HG02610 (cell line): ENCODE measurements around the gene PRRT2.
"Not testable (repeated sequence)": the region's sequence is repeated elsewhere in the genome, so short reads cannot be mapped to it uniquely, and the experiment has no call there.

ENCODE experiments used
- ATAC-seq: cut with Tn5 transposase; IDR thresholded peaks from one replicate; pipeline ENCODE4 v1.9.1; 2021; ENCODE audit warnings: mild to moderate bottlenecking, moderate library complexity; ENCODE audit not compliant: unreplicated experiment

The PRRT2 gene

DNA sequence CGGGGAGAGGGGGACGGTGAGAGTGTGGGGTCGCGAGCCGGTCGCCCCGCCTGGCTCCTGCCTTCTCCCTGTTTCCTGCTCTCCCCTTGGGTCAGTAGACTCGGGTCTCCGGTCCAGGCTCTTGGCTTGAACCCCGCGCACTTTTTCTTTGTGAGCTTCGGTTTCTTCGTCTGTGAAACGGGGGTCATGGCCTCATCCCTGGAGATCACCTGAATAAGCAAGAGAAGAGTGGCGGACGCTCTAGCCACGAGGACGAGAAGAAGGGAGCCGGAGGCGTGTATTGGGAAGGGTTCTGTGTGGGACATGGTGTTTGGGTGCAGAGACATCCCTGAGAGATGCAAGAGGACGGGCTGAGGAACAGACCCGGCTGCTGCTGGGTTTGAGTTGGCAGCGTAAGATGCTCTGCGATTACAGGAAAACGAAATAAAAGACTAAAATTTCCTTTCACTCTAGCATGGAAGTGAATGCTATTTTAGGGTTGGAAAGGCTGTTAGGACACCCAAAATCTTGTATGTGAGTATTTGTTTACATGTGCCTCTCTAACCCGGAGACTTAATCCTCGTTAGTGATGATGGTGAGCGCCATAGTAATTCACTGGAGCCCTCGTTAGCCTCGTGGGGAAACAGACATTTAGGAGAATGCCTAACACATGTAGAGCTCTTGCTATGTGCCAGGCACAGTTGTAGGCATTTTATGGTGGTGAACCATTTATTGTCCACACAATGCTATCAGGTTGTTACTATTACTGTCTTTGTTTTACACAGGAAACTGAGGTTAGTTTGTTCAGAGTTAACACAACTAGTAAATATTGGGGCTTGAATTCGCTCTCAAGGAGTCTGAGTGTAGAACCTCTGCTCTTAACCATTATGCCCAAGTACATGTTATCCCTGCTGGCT, 20.8 kb upstream of the PRRT2 start:
- ATAC-seq, result no peak

GRCh38 chr16:29791845-29792807, 19.9 kb upstream of the PRRT2 start:
- ATAC-seq, result no peak

DNA sequence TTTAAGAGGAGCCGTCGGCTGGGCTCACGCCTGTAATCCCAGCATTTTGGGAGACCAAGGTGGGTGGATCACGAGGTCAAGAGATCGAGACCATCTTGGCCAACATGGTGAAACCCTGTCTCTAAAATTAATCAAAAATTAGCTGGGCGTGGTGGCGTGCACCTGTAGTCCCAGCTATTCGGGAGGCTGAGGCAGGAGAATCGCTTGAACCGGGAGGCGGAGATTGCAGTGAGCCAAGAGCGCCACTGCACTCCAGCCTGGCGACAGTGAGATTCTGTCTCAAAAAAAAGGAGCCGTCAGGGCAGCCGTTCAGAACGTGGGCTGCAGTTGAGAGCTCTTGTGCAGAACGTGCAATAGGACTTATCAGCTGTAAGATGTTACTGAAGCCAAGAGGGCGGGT, 18.8 kb upstream of the PRRT2 start:
- ATAC-seq, result not testable (repeated sequence)

DNA sequence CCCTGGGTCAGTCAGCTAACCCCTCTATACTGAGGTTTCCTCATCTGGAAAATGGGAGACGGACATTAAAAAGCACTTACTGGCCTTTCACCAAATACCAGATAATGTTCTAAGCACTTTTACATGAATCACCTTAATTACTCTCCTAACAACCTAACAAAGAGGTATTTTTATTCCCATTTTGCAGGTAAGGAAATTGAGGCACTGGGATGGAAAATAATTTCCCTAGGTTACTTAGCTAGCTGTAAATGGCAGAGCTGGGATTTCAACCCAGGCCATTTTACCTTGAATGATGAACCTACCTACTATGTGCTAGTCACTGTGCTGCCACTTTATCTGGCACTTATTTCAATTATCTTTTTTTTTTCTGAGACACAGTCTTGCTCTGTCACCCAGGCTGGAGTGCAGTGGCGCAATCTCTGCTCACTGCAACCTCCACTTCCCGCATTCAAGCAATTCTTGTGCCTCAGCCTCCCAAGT, 17.7 kb upstream of the PRRT2 start:
- ATAC-seq, result no peak

DNA sequence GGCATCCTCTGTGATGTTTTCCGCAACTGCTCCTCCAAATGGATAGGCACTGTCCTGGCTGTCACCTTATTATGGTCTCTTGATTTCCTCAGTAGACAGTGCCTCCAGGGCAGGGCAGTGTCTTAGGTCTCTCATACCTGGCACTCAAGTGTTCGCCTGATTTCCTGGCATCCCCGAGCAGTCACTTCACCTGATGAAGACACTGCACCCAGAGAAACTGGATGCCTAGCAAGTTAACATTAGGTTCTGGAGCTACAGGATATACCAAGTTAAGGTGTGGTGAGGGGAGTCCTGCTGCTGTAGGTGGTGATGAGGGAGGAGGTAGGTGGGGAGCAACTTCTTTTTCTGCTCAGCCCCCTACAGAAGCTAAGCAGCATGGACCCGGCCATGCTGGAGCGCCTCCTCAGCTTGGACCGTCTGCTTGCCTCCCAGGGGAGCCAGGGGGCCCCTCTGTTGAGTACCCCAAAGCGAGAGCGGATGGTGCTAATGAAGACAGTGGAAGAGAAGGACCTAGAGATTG, 9.5 kb upstream of the PRRT2 start:
- no peak for ATAC-seq

DNA sequence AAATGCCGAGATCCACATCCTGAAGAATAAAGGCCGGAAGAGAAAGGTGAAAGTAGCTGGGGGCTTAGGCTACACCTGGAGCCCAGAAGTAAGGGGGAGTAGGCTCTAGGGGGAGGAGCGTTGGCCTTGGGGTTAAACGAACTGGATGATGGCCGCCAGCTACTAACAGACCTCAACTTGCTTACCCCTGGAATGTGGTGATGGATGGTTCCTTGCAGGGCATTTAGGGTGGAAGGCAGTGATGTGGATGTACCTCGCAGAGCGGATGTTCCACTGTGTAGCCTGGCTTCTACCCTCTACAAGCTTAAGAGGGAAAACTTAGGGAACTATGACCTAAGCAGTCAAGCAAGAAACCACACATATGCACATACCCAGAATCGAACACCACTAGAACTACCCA, 8.0 kb upstream of the PRRT2 start:
- ATAC-seq, result no peak

GRCh38 chr16:29804455-29805231, 7.3 kb upstream of the PRRT2 start:
- ATAC-seq, result no peak

GRCh38 chr16:29805232-29806098, 6.5 kb upstream of the PRRT2 start:
- peak; percentile 38 for ATAC-seq

GRCh38 chr16:29806099-29806579, 5.9 kb upstream of the PRRT2 start, which contains the start of gene MAZ:
Gene MAZ, plus strand, starts transcription at chr16:29806529. Its CDS starts 173 bp downstream, at chr16:29806702.
- ATAC-seq, result no peak

DNA sequence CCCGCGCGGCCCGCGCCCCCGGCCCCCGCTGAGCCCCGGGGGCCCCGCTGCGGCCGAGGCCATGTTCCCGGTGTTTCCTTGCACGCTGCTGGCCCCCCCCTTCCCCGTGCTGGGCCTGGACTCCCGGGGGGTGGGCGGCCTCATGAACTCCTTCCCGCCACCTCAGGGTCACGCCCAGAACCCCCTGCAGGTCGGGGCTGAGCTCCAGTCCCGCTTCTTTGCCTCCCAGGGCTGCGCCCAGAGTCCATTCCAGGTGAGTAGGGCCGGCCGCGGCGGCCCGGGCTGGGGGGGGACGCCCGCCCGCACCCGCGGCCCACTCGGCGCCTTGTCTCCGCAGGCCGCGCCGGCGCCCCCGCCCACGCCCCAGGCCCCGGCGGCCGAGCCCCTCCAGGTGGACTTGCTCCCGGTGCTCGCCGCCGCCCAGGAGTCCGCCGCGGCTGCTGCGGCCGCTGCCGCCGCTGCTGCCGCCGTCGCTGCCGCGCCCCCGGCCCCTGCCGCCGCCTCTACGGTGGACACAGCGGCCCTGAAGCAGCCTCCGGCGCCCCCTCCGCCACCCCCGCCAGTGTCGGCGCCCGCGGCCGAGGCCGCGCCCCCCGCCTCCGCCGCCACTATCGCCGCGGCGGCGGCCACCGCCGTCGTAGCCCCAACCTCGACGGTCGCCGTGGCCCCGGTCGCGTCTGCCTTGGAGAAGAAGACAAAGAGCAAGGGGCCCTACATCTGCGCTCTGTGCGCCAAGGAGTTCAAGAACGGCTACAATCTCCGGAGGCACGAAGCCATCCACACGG, 5.2 kb upstream of the PRRT2 start:
- no peak for ATAC-seq

DNA sequence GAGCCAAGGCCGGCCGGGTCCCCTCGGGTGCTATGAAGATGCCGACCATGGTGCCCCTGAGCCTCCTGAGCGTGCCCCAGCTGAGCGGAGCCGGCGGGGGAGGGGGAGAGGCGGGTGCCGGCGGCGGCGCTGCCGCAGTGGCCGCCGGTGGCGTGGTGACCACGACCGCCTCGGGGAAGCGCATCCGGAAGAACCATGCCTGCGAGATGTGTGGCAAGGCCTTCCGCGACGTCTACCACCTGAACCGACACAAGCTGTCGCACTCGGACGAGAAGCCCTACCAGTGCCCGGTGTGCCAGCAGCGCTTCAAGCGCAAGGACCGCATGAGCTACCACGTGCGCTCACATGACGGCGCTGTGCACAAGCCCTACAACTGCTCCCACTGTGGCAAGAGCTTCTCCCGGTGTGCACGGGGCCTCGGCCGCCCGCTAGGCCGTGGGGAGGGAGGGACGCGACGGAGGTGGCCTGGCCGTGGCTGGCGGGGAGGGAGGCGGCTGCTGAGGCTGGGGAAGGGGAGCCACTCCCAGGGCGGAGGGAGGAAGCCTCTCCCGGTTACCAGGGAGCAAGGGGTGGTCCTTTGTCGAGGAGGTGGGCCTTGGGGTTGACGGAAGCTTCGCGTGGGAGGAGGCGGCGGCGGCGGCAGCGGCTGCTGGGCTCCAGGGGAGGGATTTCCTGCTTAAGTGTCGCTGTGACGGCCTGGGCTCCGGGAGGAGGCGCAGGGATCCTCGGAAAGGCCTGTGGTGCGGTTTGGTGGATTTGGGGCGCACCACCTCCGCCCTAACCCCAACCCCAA, 4.4 kb upstream of the PRRT2 start:
- no peak for ATAC-seq

DNA sequence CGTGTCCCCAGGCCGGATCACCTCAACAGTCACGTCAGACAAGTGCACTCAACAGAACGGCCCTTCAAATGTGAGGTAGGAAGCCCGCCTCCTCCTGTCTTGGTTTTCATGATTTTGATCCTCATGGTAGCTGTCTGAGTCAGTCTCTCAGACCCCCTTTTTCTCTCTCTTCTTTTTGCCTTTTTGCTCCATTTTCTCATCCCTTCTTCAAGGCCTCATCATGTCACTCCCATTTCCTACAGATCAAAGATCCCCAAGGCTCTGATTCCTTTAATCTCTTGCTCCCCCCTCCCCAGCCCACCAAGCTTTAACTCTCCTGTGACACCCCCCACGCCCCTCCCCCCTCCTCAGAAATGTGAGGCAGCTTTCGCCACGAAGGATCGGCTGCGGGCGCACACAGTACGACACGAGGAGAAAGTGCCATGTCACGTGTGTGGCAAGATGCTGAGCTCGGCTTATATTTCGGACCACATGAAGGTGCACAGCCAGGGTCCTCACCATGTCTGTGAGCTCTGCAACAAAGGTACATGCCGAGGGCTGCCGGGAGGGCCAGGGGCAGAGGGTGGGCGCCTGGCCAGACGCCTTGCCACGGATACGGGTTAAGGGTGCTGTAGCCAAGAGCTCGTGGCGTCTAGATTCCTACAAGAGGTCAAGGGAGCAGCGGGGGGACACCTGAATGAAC, 3.6 kb upstream of the PRRT2 start:
- no peak for ATAC-seq

DNA sequence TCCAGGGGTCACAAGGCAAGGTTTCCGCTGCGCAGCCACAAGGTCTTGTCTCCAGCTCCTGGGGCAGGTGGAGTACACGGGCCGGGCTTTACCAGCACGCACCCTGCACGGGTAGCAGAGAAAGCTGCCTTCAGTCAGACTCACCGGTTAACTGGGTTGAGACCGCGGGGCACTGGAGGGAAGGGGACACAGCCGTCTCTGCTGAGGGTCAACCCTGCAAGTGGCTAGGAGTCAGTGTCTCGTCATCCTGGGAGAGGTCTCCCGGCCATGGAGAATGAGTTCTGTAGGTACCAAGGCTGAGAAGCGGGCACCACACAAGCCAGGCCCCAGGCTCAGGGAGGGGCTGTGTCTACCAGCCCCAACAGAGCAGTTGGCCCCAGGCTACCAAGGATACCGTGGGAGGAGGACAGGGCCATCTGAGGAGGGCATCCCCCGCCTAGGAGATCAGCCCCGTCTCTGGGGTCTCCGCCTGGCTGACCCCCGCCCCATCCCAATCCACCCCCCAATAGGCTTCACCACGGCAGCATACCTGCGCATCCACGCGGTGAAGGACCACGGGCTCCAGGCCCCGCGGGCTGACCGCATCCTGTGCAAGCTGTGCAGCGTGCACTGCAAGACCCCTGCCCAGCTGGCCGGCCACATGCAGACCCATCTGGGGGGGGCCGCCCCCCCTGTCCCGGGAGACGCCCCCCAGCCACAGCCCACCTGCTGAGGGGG, 2.8 kb upstream of the PRRT2 start:
- ATAC-seq, result no peak

DNA sequence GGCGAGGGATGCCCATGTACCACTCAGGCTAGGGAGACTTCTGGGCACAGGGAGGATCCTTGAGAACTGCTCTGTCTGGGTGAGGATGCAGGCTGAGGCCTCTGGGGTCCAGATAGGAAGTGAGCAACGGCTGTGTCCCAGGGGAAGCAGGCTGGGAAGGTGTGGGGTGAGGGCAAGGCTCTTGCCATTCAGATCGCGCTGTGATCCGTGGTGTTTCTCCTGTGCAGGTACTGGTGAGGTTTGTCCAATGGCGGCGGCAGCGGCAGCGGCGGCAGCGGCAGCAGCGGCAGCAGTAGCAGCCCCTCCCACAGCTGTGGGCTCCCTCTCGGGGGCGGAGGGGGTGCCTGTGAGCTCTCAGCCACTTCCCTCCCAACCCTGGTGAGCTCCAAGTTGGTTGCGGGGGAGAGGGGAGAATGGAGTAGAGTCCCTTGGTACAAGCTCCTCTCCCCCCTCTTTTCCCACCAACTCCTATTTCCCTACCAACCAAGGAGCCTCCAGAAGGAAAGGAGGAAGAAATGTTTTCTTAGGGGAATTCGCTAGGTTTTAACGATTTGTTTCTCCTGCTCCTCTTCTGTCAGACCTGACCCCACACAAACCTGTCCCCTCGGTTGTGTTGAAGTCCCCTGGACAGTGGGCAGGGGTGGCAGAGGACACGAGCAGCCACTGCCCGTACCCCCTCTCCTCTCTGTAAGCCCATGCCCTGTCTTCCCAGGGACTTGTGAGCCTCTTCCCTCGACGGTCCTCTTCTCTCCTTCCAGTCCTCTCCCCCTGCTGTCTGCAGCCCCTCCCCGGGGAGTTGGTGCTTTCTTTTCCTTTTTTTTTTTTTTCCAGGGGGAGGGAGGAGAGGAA, 1.9 kb upstream of the PRRT2 start:
- no peak for ATAC-seq

GRCh38 chr16:29810699-29811169, 1.3 kb upstream of the PRRT2 start:
- ATAC-seq, result no peak
